NCI-H526 (cell line): ENCODE results near the gene FOXE1.

Experiments
- DNase-seq, 2 experiments: peaks; one replicate each; lab custom pipeline; 2025; lab: John Stamatoyannopoulos, UW

Gene FOXE1

DNA sequence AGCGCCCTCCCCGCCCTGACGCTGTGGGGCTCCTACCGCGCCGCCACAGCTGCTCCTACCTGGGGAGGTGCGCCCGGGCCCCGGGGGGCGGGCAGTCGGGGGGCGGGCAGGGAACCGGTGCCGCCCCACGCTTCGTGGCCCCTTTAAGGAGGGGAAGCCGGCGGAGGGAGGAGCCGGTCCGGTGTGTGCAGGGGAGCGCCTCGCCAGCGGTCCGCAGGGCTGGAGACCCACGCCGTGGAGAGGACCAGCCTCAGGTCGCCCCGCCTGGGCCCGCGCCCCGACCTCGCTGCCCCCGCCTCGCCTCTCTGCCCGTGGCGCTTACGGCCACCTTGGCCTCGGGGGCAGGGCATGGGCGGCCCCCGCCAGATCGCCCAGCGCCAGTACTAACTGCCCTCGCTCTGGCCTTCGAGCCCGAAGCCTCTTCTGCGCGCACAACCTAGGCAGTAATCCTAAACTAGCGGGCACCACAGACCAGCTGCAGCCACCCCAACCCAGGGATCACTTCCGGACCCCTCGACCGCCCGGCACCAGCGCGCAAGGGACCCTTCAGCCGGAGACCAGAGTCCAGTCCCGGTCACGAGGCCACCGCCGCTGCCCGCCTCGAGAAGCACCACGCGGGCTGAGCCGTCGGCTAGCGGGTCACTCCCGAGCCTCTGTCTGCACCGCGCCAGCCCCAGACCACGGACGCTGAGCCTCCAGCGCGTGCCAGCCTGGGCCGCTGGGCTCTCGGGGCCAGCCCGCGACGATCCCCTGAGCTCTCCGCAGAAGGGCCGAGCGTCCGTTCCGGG, at the start of gene FOXE1:
Gene FOXE1, plus strand, starts transcription at position 171 of the 788 bp plus-strand sequence. CDS start 689 bp downstream, outside the sequence.
- peak in 1 of 2 experiments; percentile 71 for DNase-seq

DNA sequence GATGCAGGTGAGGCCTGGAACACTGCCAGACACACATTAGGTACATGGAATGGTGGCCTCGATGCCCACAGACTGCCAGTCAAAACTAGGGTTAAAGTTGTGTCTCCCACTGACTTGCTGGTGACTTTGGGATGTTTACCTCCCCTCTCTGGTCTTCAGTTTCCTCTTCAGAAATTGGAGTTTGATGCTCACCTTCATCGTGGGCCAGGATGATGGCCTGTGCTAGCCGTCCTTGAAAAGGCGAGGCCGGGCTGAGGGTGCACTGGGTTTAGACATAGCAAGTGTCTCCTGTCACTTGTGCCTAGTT, 49.0 kb upstream of the FOXE1 start:
- no peak for DNase-seq

DNA sequence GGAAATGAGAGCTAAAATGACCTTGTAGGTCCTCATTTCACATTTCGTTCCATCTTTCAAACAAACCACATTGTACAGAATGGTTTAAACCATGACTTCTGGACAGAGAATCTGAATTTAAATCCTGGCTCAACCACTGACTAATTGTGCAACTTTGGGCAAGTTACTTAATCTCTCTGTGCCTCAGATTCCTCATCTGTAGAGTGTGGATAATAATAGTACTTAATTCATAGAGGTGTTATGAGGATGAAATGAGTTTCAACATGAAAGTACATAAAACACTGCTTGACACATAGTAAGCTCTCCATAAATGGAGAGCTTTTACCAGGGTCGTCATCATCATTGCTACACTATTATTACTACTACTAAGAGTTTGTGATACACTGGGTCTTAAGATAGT, 46.3 kb upstream of the FOXE1 start:
- DNase-seq = no peak

DNA sequence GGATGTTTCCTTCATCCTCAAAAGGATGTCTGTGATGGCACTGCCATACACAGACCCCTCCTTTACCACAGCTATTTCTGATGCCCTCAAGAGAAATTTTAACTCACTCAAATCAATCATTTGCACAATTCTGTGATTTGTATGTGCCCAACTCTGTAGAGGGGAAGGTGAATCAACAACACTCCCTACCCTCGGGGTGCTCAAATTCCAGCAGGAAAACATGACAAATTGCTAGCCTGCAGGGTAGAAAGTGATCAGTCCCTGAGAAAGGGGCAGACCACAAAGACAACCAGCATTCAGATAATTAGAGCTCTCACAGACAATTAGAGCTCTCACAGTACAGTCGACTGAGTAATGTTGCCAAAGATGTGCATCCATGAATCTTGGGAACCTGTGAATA, 45.3 kb upstream of the FOXE1 start:
- DNase-seq = no peak

DNA sequence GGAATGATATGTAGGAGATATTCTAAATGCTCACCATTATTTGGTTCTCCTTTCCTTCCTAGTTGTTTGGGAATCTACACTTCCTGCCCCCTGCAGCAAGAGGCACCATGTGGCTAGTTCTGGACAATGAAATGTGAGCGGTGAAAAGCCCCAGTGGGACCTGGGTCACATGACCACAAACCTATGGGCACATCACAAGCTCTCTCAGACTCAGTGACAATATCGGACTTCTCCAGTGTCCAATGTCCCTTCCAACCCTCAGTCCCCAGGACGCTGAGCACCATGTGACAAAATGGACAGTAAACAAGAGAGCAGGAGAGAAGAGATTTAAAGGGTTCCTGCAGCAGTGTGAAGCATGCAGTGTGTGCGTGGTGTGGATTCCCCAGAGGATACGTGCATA, 44.6 kb upstream of the FOXE1 start:
- DNase-seq = no peak

DNA sequence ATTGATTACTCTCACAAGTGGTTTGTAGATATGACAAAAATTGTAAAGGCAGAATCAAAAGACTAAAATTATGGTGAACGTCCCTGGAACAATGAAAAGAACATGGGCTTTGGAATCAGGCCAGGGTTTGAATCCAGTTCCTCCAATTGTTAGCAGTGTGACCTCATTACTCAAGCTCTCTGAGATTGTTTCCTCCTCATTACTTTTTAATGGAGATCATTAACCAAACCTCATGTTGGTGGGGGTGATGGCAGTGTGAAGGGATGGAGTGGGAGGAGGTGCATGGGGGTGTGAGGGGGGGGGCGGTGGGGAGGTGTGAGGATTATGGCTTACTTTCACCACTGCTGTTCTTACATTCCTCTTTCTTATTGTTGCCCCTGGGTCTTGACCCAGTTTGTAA, 44.1 kb upstream of the FOXE1 start:
- no peak for DNase-seq

DNA sequence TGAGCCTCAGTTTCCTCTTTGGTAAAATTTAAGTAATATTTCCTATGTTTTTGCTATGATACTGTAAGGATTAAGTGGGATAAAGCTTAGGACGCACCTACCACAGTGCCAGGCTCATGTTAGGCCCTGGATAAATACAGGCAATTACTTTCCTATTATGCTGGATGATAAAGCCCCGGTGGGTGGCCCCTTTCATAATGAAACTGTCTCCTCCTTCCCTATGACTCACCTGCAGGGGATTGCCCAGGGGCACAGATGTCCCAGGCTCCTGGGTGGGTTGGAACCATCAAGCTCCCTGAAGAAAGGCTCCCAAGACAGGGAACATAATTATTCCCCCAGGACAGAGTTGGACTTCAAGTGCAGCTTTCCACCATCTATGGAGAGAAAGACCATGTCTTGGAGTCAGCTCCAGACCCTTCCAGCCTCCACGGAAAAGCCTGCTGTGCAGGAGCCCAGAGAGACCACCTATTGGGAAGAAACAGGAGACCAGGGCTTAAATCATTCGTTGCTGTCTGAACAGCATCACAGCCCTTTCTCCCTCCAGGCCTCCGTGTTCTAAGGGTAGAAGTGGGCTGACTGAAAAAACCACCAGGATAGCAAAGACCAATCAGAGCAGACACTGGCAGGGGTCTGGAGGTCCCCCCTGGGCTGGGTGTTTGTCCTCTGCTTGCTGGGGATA, 43.2 kb upstream of the FOXE1 start:
- no peak for DNase-seq

DNA sequence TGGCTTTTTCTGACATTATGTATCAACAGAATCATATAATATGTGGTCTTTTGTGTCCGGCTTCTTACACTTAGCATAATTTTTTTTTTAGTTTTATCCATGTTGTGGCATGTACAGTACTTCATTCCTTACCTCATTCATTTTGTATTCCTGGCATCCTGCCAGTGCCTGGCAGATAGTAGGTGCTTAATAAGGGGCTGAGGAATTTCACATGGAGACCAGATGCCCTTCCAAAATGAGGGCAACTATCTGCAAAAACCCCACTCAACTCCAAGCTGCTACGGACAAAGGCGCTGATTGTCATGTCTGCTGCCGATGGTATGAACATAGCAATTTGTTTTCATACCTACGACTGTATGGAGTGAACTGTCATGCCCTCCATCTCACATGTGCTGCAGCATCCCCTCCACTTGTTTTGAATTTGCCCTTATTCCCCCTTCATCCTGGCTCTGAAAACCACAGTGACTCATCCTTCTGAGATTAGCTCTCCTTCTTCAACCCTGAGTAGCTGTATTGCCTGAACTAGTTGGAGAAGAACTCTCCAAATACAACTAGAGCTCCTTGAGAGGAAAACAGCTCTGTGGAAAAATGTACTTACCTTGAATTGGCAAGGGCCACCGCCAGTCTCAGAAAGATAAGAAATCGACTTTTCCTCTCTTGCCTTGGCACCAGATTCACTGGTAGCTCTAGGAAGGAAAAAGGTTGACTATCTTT, 41.3 kb upstream of the FOXE1 start:
- DNase-seq = no peak

DNA sequence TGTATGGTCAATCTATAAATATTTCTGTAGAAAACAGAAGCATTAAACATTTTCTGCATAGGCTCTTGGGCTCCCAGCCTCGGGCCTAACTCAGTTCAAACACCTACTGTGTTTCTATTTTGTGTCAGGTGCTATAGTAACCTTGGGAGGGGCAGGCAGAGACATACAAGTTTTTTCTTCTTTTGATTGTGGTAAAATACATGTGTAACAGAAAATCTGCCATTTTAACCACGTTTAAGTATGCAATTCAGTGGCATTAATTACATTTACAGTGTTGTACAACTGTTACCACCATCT, 40.8 kb upstream of the FOXE1 start:
- no peak for DNase-seq

DNA sequence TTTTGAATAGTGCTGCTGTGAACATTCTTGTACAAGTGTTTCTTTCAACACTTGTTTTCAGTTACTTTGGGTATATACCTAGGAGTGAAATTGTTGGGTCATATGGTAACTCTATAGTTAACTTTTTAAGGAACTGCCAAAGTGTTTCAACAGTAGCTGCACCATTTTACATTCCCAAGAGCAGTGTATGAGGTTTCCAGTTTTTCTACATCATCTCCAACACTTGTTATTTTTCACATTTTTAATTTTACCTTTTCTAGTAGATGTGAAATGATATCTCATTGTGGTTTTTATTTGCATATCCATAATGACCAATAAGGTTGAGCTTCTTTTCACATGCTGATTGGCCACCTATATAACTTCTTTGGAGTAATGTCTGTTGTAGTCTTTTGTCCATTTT, 40.0 kb upstream of the FOXE1 start:
- DNase-seq = no peak

DNA sequence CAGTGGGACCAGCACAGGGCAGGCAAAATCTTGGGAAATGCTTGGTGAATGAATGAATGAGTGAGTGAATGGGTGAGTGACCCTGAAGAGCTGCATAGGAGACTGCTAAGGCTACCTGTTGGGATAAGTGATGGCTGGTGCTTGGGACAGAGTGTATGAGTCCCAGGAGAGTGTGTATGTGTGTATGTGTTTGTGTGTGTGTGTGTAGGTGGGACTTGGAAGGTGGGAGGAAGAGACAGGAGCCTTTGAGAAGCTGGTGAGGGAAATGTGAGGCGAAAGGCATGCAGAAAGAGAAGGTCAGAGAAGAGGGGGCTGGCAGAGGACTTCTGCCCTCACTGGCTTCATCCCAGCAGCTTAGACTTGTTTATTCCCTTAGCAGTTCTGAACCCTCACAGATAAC, 33.3 kb upstream of the FOXE1 start:
- no peak for DNase-seq

DNA sequence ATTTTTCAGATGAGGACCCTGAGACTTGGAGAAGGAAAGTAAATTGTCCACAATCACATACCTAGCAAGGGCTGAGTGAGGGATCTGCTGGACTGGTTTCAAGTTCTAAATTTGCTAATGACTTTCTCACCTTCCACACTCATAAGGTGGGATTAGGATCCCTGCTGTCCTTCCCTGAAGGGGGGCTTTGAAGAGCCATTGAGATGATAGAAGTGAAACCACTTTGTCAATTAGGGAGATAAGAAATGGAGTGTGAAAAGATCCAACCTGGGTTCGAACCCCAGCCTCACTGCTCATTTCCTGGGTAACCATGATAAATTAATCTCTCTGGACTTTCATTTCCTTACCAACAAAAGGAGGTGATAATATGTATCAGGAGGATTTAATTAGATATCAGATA, 32.7 kb upstream of the FOXE1 start:
- no peak for DNase-seq

DNA sequence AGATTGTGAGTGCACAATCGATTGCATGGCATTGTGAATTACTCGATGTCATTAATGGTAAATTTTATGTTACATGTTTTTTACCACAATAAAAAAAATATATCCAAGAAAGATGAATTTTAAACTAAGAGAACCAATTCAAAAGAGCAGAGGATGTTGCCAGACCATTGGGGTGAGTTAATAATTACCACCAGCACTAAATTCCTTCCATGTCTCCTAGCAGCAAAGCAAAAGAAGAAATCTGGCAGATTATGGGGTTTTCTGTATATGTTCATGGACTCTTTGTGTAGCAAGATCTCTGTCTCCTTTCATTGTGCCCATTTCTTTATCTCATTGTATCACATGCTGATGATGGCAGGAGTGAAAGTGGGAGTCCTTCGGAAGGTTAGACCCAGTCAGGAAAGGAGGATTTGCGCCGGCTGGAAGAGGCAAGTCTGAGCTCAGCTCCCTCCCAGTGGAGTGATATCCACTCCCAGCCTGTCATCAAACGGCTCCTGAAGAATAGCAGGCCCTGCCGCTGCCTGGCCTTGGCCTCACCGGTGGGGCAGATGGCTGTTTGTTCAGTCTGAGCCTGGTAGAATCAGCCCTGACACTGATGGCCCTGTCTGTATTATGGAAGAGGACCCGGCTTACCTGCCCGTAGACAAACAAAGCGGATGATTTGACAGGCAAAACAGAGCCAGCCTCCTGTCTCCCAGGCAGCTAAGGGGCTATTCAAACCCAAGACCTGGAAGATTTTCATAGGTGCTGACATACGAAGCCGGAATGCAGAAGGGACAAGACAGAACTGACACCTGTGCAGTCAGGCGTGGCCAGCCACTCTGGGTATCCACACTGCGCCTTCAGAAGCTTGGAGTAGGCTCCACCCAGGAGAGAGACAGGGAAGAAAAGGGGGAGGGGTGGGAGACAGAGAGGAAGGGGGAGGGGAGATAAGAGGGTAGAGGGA, 21.9 kb upstream of the FOXE1 start:
- DNase-seq = peak; percentile 97 to 99

DNA sequence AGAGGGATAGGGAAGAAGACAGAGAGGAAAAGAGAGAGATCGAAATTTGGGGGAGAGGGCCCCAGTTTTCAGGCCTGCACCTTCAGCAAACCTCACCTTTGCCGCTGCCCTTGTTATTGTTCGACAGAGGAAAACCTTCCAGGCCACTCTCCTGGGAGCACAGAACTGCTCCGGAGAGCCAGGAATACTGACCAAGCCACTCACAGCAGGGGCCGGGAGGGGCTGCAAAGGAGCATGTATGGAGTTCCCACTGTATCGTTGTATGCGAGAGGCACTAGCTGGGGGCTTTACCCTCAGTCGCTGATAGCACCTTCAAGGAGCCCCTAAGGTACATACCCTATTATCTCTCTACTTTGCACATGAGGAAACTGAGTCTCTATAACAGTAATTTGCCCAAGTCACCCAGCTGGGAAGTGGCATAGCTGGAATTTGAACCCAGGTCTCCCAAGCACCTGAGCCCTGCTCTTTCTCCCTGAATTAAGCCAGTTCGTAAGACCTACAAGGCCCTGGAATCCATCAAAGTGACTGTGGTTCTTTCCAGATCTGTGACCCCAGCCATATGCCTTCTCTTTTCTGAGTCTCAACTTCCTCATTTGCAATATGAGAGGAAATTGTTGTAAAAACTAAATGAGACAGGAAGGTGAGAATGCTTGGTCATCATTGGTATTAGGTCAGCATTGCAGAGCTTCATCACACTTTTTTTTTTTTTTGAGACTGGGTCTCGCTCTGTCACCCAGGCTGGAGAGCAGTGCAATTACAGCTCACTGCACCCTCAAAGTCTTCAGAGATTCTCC, 21.0 kb upstream of the FOXE1 start:
- peak; percentile 66 to 69 for DNase-seq

DNA sequence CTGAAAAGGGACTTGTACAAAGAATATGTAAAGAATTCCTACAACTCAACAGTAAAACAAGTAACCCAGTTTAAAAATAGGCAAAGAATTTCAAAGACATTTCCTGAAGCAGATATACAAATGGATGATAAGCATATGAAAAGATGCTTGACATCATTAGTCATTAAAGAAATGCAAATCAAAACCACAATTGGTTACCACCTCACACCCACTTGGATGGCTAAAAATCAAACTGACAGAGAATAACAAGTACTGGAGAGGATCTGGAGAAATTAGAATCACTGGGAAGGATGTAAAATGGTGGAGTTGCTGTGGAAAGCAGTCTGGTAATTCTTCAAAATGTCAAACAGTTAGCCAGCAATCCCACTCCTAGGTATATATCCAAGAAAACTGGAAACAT, 12.5 kb upstream of the FOXE1 start:
- no peak for DNase-seq

DNA sequence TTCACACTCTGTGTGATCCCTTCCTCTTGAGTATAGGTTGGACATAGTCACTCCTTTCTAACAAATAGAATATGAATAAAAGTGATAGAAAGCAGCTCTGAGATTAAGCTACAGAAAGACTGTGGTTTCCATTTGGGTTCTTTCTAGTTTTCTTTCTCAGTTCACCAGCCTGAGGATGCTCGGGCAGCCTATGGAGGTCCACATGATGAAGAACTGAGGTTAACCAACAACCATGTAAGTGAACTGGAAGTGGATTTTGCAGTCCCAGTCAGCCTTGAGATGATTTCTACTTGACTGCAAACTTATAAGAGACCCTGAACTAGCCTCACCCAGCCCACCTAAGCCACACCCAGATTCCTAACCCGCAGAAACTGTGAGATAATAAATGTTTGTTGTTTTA, 10.1 kb upstream of the FOXE1 start:
- no peak for DNase-seq

DNA sequence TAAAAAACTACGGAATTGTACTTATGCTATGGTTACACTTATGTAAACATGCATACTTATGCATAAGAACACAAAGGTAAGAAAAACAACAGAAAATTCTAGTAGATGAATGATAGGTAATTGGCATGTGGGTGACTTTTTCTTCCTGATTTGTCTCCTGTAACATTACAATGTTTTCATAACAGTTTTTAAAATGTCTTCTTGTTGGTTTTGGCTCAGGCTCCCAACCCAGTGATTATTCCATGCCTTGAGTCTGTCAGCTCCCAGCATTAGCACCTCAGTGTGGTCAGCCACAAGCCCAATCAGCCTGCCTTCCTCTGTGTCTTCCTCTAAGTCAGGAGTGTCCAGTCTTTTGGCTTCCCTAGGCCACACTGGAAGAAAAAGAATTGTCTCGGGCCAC, 7.9 kb upstream of the FOXE1 start:
- DNase-seq = no peak

DNA sequence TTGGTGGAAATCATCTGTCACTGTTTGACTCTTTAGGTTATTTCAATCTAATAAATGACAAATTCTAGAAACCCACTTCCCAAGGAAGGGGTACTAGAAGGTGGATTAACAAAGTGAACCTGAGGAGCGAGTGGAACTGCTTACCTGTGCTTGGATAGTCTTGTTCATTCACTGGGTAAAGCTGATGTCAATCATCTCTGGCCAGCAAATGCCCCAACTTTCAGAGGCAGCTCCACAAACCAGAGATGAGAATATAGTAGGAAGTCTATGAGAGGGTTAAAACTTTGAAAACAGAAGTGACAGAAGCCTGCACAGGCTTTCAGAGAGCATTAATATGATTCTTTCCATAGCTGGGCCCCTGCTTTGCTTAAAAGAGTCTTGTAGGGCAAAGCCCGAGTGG, 7.3 kb upstream of the FOXE1 start:
- peak in 1 of 2 experiments; percentile 31 for DNase-seq

DNA sequence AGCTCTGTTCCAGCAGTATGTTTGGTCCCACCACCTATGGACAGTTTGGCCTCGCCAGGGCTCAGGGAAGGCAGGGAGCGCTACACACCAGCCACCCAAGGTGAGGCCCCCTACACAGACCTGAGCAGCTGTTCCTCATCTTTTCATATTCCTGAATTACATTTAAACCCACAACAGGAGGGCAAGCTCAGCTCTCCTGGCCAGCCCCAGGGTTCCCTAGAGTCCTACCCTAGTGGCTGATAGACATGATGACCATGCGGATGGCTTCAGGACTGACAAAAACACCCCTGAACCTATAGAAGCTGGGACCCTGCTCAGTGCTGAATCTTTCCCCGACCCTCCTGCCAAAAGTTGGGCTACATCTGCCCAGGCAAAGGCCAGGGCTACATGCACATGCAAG, 6.7 kb upstream of the FOXE1 start:
- DNase-seq = no peak

DNA sequence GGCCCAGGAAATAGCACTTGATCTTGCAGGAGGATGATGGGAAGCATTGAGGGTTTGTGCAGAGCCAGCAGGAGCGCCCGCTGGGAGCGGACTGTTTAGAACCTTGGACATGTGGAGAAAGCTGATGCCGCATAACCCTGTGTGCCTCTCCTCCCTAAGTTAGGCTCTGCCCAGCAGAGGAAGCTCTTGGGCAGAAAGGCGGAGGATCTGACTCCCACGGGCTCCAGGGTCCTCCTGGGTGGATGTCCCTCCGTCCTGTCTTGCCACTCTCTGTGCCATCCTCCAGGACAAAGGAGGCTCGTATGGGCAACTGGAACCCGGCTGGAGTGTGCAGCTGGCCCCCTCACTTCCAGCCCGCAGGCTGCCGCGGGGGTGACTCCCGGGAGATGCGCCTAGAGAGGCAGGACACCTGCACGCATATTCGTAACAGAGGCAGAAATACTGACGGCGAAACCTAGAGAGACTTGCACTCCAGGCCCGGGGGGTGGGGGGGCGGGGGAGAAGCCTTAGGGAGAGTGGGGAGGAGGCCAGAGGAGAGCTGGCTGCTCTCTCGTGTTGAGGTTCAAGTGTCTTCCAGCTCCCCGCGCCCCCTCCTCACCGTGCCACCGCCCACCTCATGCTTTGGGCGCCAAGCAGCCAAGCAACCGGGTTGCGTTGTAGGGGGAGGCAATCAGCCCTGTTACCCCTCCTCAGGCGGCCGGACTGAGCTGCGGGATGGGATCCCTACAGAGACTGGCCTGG, 5.4 kb upstream of the FOXE1 start:
- DNase-seq = peak in 1 of 2 experiments; percentile 28

DNA sequence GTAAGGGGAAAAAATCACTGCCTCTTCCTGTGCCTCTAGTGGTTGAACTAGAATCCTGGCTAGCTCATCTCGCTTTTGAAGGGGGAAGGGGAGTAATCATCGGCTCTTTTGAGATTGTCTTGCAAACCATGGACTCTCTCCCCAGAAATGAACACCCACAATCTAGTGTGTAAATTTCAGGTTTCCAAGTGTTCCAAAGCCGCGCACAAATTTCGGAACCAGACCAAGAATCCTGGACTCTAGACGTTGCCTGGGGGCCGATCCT, 4.9 kb upstream of the FOXE1 start:
- DNase-seq = peak; percentile 13 to 45
